ENCODE measurements around the gene MEGF6. TPM values are rescaled to one million over a fixed set of nuclear protein-coding genes. Genes with fewer than 3 reads are reported as not detected.

Gene MEGF6
- total RNA-seq, 4 donors from 2014 or later, result 10.0 to 24.7 (median 17.1) TPM

DNA sequence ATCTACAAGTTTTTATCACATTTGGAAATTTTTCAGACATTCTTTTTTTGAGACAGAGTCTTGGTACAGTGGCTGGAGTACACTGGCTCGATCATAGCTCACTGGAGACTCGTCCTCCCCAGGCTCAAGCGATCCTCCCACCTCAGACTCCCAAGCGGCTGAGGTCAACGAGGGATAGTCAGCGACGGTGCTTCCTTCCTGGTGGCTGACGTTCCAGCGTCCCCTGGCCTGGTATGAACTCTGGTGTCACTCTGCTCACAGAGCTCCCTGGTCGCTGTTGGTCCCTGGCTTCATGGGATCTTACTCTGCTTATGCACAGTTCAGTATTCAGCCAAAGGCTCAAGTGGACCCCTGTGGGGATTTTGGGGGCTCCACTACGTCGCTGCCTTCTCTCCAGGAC, 160.3 kb downstream of the MEGF6 start:
- TF ChIP-seq, protein P1, sequence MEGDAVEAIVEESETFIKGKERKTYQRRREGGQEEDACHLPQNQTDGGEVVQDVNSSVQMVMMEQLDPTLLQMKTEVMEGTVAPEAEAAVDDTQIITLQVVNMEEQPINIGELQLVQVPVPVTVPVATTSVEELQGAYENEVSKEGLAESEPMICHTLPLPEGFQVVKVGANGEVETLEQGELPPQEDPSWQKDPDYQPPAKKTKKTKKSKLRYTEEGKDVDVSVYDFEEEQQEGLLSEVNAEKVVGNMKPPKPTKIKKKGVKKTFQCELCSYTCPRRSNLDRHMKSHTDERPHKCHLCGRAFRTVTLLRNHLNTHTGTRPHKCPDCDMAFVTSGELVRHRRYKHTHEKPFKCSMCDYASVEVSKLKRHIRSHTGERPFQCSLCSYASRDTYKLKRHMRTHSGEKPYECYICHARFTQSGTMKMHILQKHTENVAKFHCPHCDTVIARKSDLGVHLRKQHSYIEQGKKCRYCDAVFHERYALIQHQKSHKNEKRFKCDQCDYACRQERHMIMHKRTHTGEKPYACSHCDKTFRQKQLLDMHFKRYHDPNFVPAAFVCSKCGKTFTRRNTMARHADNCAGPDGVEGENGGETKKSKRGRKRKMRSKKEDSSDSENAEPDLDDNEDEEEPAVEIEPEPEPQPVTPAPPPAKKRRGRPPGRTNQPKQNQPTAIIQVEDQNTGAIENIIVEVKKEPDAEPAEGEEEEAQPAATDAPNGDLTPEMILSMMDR (IDR thresholded peaks at IDR 0.05; ENCODE audit: low read depth), result no peak

DNA sequence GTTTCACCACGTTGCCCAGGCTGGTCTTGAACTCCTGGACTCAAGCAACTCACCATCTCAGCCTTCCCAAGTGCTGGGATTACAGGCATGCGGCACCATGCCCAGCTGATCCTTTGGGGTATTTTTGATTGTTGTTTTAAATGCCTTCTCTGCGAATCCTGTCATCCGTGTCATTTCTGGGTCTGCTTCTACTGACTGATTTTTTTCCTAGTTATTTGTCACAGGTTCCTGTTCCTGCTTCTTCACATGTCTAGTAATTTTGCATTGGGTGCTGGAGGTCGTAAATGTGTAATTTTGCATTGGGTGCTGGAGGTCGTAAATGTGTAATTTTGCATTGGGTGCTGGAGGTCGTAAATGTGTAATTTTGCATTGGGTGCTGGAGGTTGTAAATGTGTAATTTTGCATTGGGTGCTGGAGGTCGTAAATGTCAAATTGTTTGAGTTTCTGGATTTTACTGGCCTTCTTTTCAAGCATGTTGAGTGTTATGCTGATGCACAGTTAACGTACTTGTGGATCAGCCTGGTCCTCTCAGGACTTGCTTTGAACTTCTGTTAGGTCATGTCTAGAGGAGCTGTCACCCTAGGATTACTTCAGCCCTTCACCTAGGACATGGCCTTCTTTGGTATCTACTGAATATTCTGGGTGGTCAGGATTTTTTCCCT, 161.0 kb downstream of the MEGF6 start:
- TF ChIP-seq, protein P1 (IDR thresholded peaks at IDR 0.05; ENCODE audit: low read depth), result no peak

DNA sequence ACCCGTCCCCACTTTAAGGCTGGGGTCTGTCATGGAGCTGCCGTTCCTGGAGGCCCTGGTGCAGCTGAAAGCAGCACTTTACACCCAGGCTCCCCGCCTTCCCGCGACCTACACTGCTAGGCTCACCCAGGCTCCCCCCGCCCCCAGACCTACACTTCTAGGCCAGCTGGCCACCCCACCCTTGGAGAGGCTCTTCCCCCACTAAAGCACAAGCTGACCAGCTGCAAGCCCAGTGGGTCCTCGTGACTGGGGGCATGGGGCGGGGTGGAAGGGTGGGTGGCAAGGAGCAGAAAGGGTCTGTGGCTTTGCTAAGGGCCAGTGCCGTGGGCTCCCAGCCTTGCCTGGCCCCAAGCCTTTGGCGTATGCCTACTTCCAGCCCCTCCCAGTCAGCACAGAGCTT, 166.6 kb downstream of the MEGF6 start:
- TF ChIP-seq, protein P1 (IDR thresholded peaks at IDR 0.05; ENCODE audit: low read depth), result no peak

DNA sequence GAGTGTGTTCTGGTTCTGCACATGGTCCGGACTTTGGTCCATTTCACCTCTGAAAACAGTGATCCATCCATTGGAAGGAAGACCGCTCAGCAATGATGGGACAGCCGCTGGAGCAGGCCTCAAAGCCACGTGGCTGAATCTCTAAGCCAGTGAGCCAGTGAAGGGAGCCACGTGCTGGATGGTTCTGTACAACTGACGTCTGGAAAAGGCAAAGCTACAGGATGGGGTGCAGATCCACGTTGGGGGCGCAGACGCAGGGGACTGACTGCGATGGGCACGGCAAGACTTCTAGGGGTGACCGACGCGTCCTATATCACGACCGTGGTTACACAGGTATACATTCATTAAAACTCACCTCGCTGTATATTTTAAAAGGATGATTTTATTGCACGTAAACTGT, 167.0 kb downstream of the MEGF6 start:
- TF ChIP-seq, protein P1 (IDR thresholded peaks at IDR 0.05; ENCODE audit: low read depth), result no peak

DNA sequence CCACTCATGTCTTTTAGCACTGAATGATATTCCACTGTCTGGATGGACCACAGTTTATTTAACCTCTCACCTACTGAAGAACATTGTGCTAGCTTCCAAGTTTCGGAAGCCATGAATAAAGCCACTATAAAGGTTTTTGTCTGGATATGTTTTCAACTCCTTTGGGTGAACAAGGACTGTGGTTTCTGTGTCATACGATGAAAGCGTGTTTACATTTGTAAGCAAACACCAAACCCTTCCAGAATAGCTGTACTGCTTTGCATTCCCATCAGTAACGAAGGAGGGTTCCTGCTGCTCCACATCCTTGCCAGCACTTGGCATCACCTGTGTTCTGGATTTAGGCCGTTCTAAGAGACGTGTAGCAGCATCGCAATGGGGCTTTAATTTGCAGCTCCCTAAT, 167.5 kb downstream of the MEGF6 start:
- TF ChIP-seq, protein P1 (IDR thresholded peaks at IDR 0.05; ENCODE audit: low read depth), result no peak

DNA sequence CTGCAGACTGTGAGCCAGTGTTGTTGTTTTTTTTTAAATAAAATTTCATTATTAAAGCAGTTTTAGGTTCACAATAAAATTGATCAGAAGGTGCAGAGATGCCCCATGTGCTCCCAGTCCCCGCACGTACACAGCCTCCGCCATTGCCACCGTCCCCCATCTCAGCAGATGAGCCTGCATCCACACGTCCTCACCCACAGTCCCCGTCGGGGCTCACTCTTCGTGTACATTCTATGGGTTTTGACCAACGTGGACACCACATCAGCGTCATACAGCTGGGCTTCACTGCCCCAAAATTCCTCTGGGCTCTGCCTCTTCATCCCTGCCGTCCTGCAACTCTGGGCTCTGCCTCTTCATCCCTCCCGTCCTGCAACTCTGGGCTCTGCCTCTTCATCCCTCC, 168.4 kb downstream of the MEGF6 start:
- TF ChIP-seq, protein P1 (IDR thresholded peaks at IDR 0.05; ENCODE audit: low read depth), result no peak

DNA sequence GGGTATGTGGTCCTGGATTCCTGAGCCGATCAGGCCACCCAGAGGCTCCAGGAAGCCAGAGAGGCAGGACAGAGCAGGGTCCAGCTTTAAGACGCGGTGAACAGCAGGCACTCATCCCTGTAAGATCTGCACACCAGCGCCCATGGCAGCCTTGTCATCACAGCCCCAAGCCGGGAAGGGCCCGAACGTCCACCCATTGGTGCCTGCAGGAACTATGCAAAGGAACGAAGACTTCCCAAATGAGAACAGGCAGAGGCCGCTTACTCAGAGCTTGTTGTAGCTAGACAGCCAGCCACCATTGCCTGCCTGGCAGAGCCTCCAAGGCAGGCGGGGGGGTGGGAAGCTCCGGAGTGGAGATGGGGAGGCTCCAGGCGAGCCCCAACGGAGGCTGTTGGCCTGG, 169.0 kb downstream of the MEGF6 start:
- TF ChIP-seq, protein P1 (IDR thresholded peaks at IDR 0.05; ENCODE audit: low read depth), result no peak

All from subcutaneous adipose tissue (tissue), 4 donors.